BJ (cell line): Measurements from ENCODE around the gene LAMA2. TPM values are rescaled to one million over a fixed set of nuclear protein-coding genes. Genes with fewer than 3 reads are reported as not detected.

Experiments
- CTCF ChIA-PET: fragments of 350-600 bp; formaldehyde crosslinking; extraction: SDS; loops from one replicate; lab custom pipeline; 2021; ENCODE audit warnings: antibody characterized with exemption, inconsistent platforms; lab: Yijun Ruan, JAX
- POLR2A ChIA-PET: fragments of 300-600 bp; sonication (Branson Sonifier 250); formaldehyde crosslinking; extraction: SDS; loops from one replicate; lab custom pipeline; 2021; ENCODE audit warnings: antibody characterized with exemption; lab: Charles Lee
- DNase-seq: peaks from one replicate; pipeline ENCODE4 v3.0.0-alpha.2; 2011; ENCODE audit warnings: low read depth
- H3K27me3 ChIP-seq: 2 replicates; pipeline ENCODE4 v1.6.0; 2011; ENCODE audit warnings: low read length; ENCODE audit not compliant: control insufficient read depth, insufficient read depth
- H3K36me3 ChIP-seq: 2 replicates; pipeline ENCODE4 v1.5.1; 2011; ENCODE audit warnings: low read length; ENCODE audit not compliant: control insufficient read depth, insufficient read depth
- H3K4me3 ChIP-seq: 2 replicates; pipeline ENCODE4 v1.5.1; 2011; ENCODE audit warnings: low read depth, mild to moderate bottlenecking, control low read depth, low read length
- polyA plus RNA-seq: library from polyadenylated mRNA; depleted of rRNA; stranded (reverse); fragments of >200 nt; gene quantifications from 2 replicates; pipeline ENCODE4 v1.2.3, GENCODE V29; 2011
- TF ChIP-seq, protein P1 (sequence below): IDR thresholded peaks from 2 replicates; pipeline ENCODE4 v1.5.1; 2011; ENCODE audit warnings: low read depth, mild to moderate bottlenecking, control low read depth, inconsistent platforms, low read length, moderate library complexity; ENCODE audit not compliant: insufficient read depth

LAMA2 gene
- polyA plus RNA-seq, 1 experiment, result 50.0 TPM

DNA sequence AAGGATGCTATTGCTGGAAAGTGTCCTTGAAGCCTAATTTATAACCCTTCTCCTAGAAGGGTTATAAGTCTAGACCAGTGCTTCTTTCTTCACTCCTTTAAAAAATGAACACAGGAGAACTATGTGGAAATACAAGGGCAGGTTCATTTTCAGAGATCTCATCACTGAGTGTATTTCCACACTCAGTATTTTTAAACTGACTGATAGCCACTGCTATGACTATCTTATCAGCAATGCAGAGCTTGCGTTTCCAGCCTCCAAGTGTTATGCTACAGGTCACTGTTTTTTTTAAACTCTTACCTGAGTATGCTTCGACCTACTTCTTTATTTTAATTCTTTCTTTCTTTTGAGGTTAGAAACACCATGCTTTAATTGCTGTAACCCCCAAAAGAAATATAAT, 508.0 kb downstream of the LAMA2 start:
- no peak overlapping the region for H3K4me3 ChIP-seq
- ChIA-PET POLR2A (no interaction called here), CTCF (interaction anchor here (0.9 kb wide), 1 partner anchor 85 kb away, joined by 3 read pairs; no protein-coding TSS in a partner anchor)
- TF ChIP-seq, protein P1, sequence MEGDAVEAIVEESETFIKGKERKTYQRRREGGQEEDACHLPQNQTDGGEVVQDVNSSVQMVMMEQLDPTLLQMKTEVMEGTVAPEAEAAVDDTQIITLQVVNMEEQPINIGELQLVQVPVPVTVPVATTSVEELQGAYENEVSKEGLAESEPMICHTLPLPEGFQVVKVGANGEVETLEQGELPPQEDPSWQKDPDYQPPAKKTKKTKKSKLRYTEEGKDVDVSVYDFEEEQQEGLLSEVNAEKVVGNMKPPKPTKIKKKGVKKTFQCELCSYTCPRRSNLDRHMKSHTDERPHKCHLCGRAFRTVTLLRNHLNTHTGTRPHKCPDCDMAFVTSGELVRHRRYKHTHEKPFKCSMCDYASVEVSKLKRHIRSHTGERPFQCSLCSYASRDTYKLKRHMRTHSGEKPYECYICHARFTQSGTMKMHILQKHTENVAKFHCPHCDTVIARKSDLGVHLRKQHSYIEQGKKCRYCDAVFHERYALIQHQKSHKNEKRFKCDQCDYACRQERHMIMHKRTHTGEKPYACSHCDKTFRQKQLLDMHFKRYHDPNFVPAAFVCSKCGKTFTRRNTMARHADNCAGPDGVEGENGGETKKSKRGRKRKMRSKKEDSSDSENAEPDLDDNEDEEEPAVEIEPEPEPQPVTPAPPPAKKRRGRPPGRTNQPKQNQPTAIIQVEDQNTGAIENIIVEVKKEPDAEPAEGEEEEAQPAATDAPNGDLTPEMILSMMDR, result no peak
- H3K27me3 ChIP-seq, result no peaks in the 10 kb centered on the region
- DNase-seq, result no peak
- no peaks in the 10 kb centered on the region for H3K36me3 ChIP-seq

DNA sequence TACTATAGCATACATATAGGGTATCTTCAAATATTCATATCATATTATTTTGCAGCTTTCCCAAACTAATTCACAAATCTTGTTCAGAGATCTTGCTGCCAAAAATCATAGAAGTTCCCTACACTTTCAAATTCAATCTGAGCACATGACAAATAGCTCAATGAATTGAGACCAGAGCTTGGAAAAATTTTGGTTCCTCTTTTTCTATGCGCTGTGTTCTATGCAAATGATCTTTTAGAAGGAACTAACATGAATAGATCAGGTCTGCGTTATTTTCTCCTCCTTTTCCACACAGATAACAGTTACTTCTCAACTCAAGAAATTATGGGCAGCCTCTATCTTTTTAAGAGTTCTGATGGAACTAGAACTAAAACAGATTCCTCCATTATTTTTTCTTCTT, 510.7 kb downstream of the LAMA2 start:
- CTCF ChIA-PET, result no interaction called here

DNA sequence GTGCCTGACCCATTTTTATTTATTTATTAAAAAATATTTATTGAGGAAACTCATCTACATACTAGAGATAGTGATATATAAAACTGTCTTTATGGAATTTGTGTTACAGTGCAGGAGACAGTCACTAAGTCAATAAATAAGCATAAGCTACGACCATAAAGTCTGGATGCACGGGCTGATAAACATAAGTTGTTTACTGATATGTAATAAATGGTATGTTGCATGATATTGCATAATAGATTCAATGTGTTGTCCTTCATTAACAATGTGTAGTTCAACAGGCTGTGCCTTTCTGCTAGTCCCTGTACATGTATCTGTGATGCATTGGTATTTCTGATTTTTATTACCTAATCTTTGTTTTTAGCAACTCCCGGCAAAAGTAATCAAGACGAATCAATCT, 515.8 kb downstream of the LAMA2 start:
- CTCF ChIA-PET, result no interaction called here
- POLR2A ChIA-PET, result no interaction called here

More for the DNA sequence above, 510.7 kb downstream of the LAMA2 start:
- DNase-seq, result no peak
- Histone ChIP-seq H3K27me3 (no peaks in the 10 kb centered on the region), H3K4me3 (no peak overlapping the region), H3K36me3 (no peaks in the 10 kb centered on the region)
- POLR2A ChIA-PET, result no interaction called here
- TF ChIP-seq, protein P1, result no peak

DNA sequence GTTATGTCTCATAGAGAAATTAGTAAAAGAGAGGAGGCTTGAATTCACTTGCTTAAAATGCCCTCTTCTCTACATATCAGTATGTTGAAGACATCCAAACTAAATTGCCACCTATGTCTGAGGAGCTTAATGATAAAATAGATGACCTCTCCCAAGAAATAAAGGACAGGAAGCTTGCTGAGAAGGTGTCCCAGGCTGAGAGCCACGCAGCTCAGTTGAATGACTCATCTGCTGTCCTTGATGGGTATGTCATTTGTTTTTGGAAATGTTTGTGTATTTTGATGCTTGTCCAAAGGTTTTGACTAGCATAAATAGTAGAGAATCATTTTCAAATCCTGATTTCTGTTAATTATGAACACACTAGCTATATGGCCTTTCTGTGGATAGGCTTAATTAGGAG, 519.3 kb downstream of the LAMA2 start:
- DNase-seq, result no peak
- TF ChIP-seq, protein P1, result no peak
- Histone ChIP-seq H3K4me3 (no peak overlapping the region), H3K27me3 (no peaks in the 10 kb centered on the region), H3K36me3 (no peaks in the 10 kb centered on the region)
- ChIA-PET POLR2A (no interaction called here), CTCF (no interaction called here)

More for the DNA sequence above, 515.8 kb downstream of the LAMA2 start:
- Histone ChIP-seq H3K36me3 (no peaks in the 10 kb centered on the region), H3K27me3 (no peaks in the 10 kb centered on the region), H3K4me3 (no peak overlapping the region)
- no peak for DNase-seq
- TF ChIP-seq, protein P1, result no peak

DNA sequence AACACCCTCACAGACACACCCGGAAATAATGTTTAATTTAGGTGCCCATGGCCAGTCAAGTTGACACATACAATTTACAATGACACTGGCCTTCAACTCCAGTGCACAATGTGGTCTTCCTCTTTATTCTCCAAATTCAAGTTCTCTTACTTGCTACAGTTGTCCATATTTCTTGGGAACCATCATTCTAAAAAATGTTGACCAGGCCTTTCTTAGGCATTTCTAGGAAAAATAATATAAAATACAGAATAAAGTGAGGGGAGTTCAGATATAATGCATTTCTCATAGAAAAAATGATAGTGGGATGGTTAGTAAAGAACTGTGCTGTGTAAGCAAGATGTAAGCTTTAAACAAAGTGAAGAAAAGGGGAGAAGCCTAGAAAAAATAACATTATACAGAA, 528.2 kb downstream of the LAMA2 start:
- Histone ChIP-seq H3K4me3 (no peak overlapping the region), H3K27me3 (no peaks in the 10 kb centered on the region), H3K36me3 (no peaks in the 10 kb centered on the region)
- no peak for DNase-seq
- ChIA-PET CTCF (no interaction called here), POLR2A (no interaction called here)
- TF ChIP-seq, protein P1, result no peak
